Right lobe of liver (tissue), 6 donors: ENCODE results near the gene CAPN13. TPM values are rescaled to one million over a fixed set of nuclear protein-coding genes. Genes with fewer than 3 reads are reported as not detected.

Experiments
- ATAC-seq, 4 donors: fragments of 200-7000 bp; cut with Tn5 transposase; one replicate each; pipeline ENCODE4 v1.9.1; 2020; ENCODE audit warnings: mild to moderate bottlenecking in 4 of 4, moderate library complexity in 4 of 4
- DNase-seq, 3 donors: peaks; one replicate each; pipeline ENCODE4 v3.0.0-alpha.2; 2020
- H3K27ac ChIP-seq, 3 donors: fragments of 200-600 bp; one replicate each; pipeline ENCODE4 v1.8.0; 2022
- H3K27me3 ChIP-seq, 2 donors: fragments of 200-600 bp; one replicate each; pipeline ENCODE4 v1.8.0; 2022
- H3K36me3 ChIP-seq, 4 donors: fragments of 200-600 bp; sonication (generic) in 1 of 4; one replicate each; pipeline versions ENCODE4 v1.5.1 to v1.8.0; 2017 to 2022; ENCODE audit warnings: control low read depth in 1 of 4
- H3K4me1 ChIP-seq, 4 donors: fragments of 200-600 bp; sonication (generic) in 1 of 4; one replicate each; pipeline versions ENCODE4 v1.5.1 to v1.8.0; 2017 to 2022; ENCODE audit warnings: control low read depth in 1 of 4
- H3K4me3 ChIP-seq, 3 donors: fragments of 200-600 bp; one replicate each; pipeline ENCODE4 v1.8.0; 2022
- H3K9me3 ChIP-seq, 4 donors: fragments of 200-600 bp; sonication (generic) in 1 of 4; one replicate each; pipeline versions ENCODE4 v1.5.1 to v1.8.0; 2017 to 2022; ENCODE audit warnings: control low read depth in 1 of 4
- POLR2A ChIP-seq: fragments of 450-650 bp; IDR thresholded peaks from one replicate; pipeline ENCODE4 v1.6.1; 2017; ENCODE audit warnings: antibody characterized with exemption, mild to moderate bottlenecking
- WGBS: methylation state at CpG from one replicate; pipeline ENCODE4 v1.1.6; 2018; ENCODE audit warnings: low coverage, low lambda C conversion rate; ENCODE audit not compliant: insufficient coverage; ENCODE audit errors: missing lambda C conversion rate; 5-methylcytosine and 5-hydroxymethylcytosine counted together
- intact Hi-C, 2 donors: fragments of 100-400 bp; cut with DNase I; formaldehyde crosslinking; loops; one replicate each; pipeline versions ENCODE4 v1.11.2 to v1.14.1; 2022
- total RNA-seq, 6 experiments: library from RNA; depleted of rRNA in 2 of 6; stranded (reverse); fragments of >200 nt in 2 of 6; fragmentation: NEBNext Ultra II Directional in 3 of 6; extraction: Animal tissue kit (Norgen Biotek cat#: 25700) in 3 of 6; gene quantifications; one replicate each; pipeline versions ENCODE4 v1.1.0 to v1.2.4, GENCODE V29; 2016 to 2023
- TF ChIP-seq, protein P1 (sequence below), 4 donors: fragments of 200-600 bp in 3 of 4; fragments of 450-650 bp in 1 of 4; IDR thresholded peaks; one replicate each; pipeline versions ENCODE4 v1.5.1 to v1.8.0; 2016 to 2022; ENCODE audit warnings: antibody characterized with exemption in 4 of 4, mild to moderate bottlenecking in 2 of 4
- donor health status: DM: no; HTN: yes; CAD: no.
- donor health status: DM: no; HTN: no; CAD: no.
- donor health status: DM: no; HTN: no; CAD: no.
- donor health status: DM: no; HTN: yes; CAD: no.
- donor health status: DM: no; HTN: yes; CAD: no.

CAPN13 gene
- total RNA-seq, 6 experiments from 2014 or later, result 0.09 to 3.8 (median 1.00) TPM; not detected in 2

DNA sequence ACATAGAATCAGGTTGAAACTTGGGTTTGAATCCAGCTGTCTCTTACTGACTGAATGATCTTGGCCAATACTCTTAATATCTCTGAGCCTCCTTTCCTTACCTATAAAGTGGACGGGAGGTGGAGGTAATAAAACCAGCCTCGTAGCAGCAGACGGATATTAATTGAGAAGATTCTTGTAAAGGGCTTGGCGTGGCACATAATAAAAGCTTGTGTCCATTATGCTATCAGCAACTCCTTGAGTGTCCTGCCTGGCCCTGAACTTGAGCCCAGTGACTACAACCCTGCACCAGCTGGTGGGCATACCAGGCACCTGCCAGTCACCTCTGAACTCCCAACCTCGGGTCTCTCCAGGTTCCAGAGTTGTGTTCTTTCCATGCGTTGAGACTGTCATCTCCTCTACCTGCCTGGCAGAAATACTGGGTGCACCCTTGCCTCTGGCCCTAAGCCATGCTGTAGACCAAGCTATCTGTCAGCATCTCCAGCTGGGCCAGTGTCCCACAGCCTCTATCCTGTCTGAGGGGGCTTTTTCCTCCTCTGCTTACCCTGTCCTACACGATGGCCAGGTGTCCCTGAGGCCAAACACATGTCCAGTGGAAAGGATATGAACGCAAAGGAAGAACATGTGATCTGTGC, 9.7 kb downstream of the CAPN13 start:
- H3K4me1 ChIP-seq, result no peaks in the 10 kb centered on the region
- intact Hi-C loops, result no loop called here
- DNase-seq (no peak), ATAC-seq (no peak)
- no peak overlapping the region for H3K4me3 ChIP-seq
- H3K9me3 ChIP-seq, result no peaks in the 10 kb centered on the region
- H3K27me3 ChIP-seq, result no peaks in the 10 kb centered on the region
- no peaks in the 10 kb centered on the region for H3K36me3 ChIP-seq
- WGBS, result 72% methylated on average over 4 of the region's 8 CpGs
- no peak overlapping the region for H3K27ac ChIP-seq
- TF ChIP-seq POLR2A, result no peak
- TF ChIP-seq, protein P1, sequence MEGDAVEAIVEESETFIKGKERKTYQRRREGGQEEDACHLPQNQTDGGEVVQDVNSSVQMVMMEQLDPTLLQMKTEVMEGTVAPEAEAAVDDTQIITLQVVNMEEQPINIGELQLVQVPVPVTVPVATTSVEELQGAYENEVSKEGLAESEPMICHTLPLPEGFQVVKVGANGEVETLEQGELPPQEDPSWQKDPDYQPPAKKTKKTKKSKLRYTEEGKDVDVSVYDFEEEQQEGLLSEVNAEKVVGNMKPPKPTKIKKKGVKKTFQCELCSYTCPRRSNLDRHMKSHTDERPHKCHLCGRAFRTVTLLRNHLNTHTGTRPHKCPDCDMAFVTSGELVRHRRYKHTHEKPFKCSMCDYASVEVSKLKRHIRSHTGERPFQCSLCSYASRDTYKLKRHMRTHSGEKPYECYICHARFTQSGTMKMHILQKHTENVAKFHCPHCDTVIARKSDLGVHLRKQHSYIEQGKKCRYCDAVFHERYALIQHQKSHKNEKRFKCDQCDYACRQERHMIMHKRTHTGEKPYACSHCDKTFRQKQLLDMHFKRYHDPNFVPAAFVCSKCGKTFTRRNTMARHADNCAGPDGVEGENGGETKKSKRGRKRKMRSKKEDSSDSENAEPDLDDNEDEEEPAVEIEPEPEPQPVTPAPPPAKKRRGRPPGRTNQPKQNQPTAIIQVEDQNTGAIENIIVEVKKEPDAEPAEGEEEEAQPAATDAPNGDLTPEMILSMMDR (IDR thresholded peaks at IDR 0.05), result no peak

DNA sequence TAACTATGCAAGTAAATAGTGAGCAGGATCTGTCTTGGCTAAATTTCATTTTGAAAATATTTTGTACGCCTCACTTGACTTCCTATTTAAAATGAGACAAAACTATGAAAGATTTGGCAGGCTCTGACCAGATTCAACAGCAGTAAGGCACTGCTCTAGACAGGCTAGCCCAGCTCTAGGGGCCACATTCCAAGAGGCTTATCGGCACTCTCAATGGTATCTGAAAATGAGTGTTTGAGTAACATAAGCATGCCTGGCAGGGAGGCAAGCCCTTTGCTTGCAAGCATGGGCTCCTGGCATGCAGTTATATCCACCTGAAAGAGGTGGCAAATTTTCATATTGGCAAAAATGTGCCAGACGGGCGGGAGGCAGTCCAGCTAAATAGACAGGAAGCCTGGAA, 10.5 kb downstream of the CAPN13 start:
- ATAC-seq, result no peak
- H3K27me3 ChIP-seq, result no peaks in the 10 kb centered on the region
- H3K36me3 ChIP-seq, result no peaks in the 10 kb centered on the region
- no peak overlapping the region for H3K4me3 ChIP-seq
- WGBS, result 73% methylated on average over 4 of the region's 4 CpGs
- no peak for DNase-seq
- no peaks in the 10 kb centered on the region for H3K9me3 ChIP-seq
- H3K27ac ChIP-seq, result no peak overlapping the region
- H3K4me1 ChIP-seq, result no peaks in the 10 kb centered on the region
- intact Hi-C loops, result no loop called here
- TF ChIP-seq, protein P1 (IDR thresholded peaks at IDR 0.05), result no peak
- TF ChIP-seq POLR2A, result no peak

DNA sequence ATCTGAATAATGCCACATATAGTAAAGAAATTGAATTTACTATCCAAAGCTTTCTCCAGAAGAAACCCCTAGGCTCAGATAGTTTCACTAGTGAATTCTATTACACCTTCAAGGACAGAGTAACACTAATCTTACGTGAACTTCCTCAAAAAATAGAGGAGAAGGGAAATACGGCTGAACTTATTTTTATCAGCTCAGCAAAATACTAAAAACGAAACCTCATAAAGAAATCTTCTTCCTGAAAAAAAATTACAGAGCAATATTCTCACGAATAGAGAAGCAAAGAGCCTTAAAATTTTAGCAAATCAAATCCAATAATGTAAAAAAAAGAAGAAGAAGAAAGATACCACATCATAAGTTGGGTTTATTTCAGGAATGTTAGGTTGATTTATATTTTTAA, 14.7 kb downstream of the CAPN13 start:
- ATAC-seq (peak in 2 of 4 donors; percentile 14 to 36), DNase-seq (no peak)
- H3K4me3 ChIP-seq, result no peak overlapping the region
- no peaks in the 10 kb centered on the region for H3K27me3 ChIP-seq
- no peaks in the 10 kb centered on the region for H3K9me3 ChIP-seq
- no peak overlapping the region for H3K27ac ChIP-seq
- no peaks in the 10 kb centered on the region for H3K36me3 ChIP-seq
- 24% methylated on average over 4 of the region's 4 CpGs for WGBS
- no peaks in the 10 kb centered on the region for H3K4me1 ChIP-seq
- TF ChIP-seq, protein P1 (IDR thresholded peaks at IDR 0.05), result no peak
- no peak for TF ChIP-seq POLR2A
- intact Hi-C loops, result no loop called here

DNA sequence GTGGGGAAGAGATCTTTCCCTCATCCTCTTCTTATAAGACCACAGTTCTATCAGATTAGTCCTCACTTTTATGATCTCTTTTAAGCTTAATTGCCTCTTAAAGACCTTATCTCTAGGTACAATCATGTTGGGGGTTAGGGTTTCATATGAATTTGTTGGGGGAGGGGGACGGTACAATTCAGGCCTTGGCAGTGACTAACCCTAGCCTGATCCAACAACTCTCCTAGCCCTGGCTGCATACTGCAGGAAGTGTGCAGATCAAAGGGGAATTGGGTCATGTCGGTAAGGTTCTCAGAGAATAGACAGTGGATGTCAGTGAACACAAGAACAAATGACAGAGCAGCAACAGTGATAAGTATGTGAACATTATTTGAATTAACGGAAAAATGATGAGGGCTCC, 16.4 kb downstream of the CAPN13 start:
- Histone ChIP-seq H3K4me1 (no peaks in the 10 kb centered on the region), H3K9me3 (no peaks in the 10 kb centered on the region), H3K4me3 (no peak overlapping the region), H3K27ac (no peak overlapping the region), H3K36me3 (no peaks in the 10 kb centered on the region), H3K27me3 (no peaks in the 10 kb centered on the region)
- ATAC-seq, result no peak
- WGBS, result 55% methylated on average over 3 of the region's 3 CpGs
- no peak for TF ChIP-seq POLR2A
- TF ChIP-seq, protein P1 (IDR thresholded peaks at IDR 0.05), result no peak
- intact Hi-C loops, result no loop called here
- no peak for DNase-seq
